Prostate gland (tissue), 2 donors: ENCODE measurements around the gene HIVEP3. TPM values are rescaled to one million over a fixed set of nuclear protein-coding genes. Genes with fewer than 3 reads are reported as not detected.

Experiments used
- DNase-seq: peaks from one replicate; pipeline ENCODE4 v3.0.0-alpha.2; 2019; ENCODE audit warnings: low spot score
- H3K27ac ChIP-seq, 2 donors: fragments of 200-600 bp; sonication (generic); 2 replicates each; pipeline ENCODE4 v1.5.1; 2017 to 2019
- H3K27me3 ChIP-seq: fragments of 200-600 bp; sonication (generic); replicated peaks from 2 replicates; pipeline ENCODE4 v1.5.1; 2019; ENCODE audit not compliant: insufficient read depth
- H3K36me3 ChIP-seq, 2 donors: fragments of 200-600 bp; sonication (generic); 1 replicate in 1 of 2; 2 replicates in 1 of 2; pipeline versions ENCODE4 v1.5.1 to v1.8.1; 2017 to 2019
- H3K4me1 ChIP-seq: fragments of 200-600 bp; sonication (generic); replicated peaks from 2 replicates; pipeline ENCODE4 v1.5.1; 2019
- H3K4me3 ChIP-seq, 2 donors: fragments of 200-600 bp; sonication (generic); 2 replicates each; pipeline ENCODE4 v1.5.1; 2017 to 2019
- H3K9me3 ChIP-seq: fragments of 200-600 bp; sonication (generic); 2 replicates; pipeline ENCODE4 v1.5.1; 2017
- POLR2A ChIP-seq: fragments of 450-650 bp; IDR thresholded peaks from one replicate; pipeline ENCODE4 v1.6.1; 2016; ENCODE audit warnings: antibody characterized with exemption, mild to moderate bottlenecking
- POLR2AphosphoS5 ChIP-seq: sonication (generic); formaldehyde crosslinking; IDR thresholded peaks from one replicate; pipeline ENCODE4 v1.6.1; 2017; ENCODE audit warnings: antibody characterized with exemption
- WGBS: methylation state at CpG from one replicate; pipeline ENCODE4 v1.1.5; 2018; 5-methylcytosine and 5-hydroxymethylcytosine counted together
- intact Hi-C: fragments of 100-400 bp; cut with DNase I; formaldehyde crosslinking; loops from one replicate; pipeline ENCODE4 v1.14.2; 2022
- total RNA-seq, 2 donors: library from RNA; depleted of rRNA; stranded (reverse); fragments of >200 nt; gene quantifications; one replicate each; pipeline ENCODE4 v1.1.0, GENCODE V29; 2016
- TF ChIP-seq, protein P1 (sequence below), 4 experiments: fragments of 200-600 bp in 2 of 4; fragments of 450-650 bp in 2 of 4; sonication (generic) in 2 of 4; IDR thresholded peaks; 1 replicate in 3 of 4; 2 replicates in 1 of 4; pipeline ENCODE4 v1.5.1; 2016 to 2019; ENCODE audit warnings: antibody characterized with exemption in 4 of 4, mild to moderate bottlenecking in 2 of 4, moderate library complexity in 2 of 4

Gene HIVEP3
- total RNA-seq, 2 donors from 2014 or later, result 9.3 to 11.2 TPM

DNA sequence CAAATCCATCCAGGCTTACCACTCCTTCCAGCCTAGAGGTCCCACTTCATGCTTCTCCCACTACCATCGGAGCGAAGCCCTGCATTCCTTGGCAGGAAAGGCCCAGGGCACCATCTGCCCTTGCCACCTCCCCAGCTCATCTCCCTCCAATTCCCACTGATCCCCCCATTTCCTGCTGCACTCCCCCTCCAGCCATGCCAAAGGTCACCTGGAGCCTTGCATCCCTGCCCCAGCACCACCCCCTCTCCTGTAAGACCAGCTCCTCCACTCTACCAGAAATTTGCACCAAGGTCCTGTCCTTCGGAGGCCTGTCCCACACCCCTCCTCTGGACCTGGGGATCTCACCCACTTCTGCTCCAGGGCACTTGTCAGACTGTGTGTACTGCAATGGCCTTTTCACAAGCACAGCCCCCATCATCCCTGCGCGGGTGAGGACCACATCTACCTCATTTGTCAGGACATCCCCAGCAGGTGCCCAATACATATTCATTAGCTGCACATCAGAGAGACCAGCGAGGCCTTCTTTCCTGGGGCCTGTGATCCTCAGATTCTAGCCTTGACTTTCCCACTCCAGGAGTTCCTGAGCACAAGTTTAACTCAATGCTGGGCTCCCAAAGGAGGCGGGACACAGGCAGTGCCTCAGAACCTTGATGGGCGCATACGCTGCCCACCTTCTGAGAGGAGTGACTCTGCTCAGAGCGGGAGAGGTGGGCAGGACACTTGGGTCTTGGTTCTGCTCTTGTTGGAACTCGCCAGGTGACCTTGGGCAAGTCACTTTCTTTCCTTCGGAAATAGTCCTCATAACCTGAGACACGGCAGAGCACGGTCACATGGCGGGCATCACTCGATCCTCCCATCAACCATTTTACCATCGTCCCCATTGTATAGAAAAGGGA is 384.3 kb downstream of the HIVEP3 start:
- Histone ChIP-seq H3K27me3 (no peaks in the 10 kb centered on the region), H3K36me3 (no peaks in the 10 kb centered on the region), H3K4me1 (no peaks in the 10 kb centered on the region), H3K9me3 (no peaks in the 10 kb centered on the region), H3K27ac (no peak overlapping the region), H3K4me3 (no peak overlapping the region)
- DNase-seq, result no peak
- 92% methylated on average over 17 of the region's 17 CpGs for WGBS
- TF ChIP-seq POLR2AphosphoS5 (no peak), POLR2A (no peak)
- TF ChIP-seq, protein P1, sequence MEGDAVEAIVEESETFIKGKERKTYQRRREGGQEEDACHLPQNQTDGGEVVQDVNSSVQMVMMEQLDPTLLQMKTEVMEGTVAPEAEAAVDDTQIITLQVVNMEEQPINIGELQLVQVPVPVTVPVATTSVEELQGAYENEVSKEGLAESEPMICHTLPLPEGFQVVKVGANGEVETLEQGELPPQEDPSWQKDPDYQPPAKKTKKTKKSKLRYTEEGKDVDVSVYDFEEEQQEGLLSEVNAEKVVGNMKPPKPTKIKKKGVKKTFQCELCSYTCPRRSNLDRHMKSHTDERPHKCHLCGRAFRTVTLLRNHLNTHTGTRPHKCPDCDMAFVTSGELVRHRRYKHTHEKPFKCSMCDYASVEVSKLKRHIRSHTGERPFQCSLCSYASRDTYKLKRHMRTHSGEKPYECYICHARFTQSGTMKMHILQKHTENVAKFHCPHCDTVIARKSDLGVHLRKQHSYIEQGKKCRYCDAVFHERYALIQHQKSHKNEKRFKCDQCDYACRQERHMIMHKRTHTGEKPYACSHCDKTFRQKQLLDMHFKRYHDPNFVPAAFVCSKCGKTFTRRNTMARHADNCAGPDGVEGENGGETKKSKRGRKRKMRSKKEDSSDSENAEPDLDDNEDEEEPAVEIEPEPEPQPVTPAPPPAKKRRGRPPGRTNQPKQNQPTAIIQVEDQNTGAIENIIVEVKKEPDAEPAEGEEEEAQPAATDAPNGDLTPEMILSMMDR (IDR thresholded peaks at IDR 0.05), result no peak
- intact Hi-C loops, result no loop called here

GRCh38 chr1:41533731-41534080 is 385.0 kb downstream of the HIVEP3 start:
- 92% methylated on average over 5 of the region's 5 CpGs for WGBS
- H3K27me3 ChIP-seq, result no peaks in the 10 kb centered on the region
- H3K27ac ChIP-seq, result no peak overlapping the region
- H3K9me3 ChIP-seq, result no peaks in the 10 kb centered on the region
- no peaks in the 10 kb centered on the region for H3K36me3 ChIP-seq
- no peak for DNase-seq
- intact Hi-C loops, result no loop called here
- no peaks in the 10 kb centered on the region for H3K4me1 ChIP-seq
- H3K4me3 ChIP-seq, result no peak overlapping the region
- TF ChIP-seq, protein P1 (IDR thresholded peaks at IDR 0.05), result no peak
- no peak for TF ChIP-seq POLR2AphosphoS5
- no peak for TF ChIP-seq POLR2A

DNA sequence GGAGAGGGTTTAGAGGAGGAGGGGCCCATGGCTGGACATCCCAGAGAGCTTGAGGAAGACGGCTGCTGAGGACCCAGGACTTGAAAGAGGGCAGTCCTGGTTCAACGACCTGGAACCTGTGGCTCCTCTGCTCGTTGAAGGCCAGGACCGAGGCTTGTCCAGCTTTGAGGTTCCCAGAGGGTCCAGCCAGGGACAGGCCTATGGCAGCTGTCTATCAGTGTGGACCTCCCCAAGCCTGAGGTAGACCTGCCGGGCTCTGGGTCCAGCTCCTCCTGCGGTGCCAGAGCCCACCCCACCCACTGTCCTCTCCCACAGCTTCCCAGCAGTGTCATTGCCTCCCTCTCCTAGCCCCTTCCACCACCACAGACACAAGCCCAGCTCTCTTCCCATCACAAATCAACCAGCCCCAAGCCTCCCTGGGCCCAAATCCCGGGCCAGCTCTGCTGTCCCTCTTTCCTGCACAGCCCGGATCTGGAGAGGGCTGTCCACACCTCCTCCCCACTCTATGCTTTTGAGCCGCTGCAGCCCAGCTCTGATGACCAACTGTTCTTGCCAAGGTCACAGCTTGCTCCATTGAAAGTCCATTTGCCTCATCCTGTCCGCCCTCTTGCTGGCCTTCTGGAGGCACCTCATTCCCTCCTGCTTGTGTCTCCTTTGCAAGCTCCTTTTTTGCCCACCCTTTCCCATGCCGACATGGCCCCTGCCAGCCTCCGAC is 385.5 kb downstream of the HIVEP3 start:
- intact Hi-C loops, result no loop called here
- TF ChIP-seq POLR2AphosphoS5 (no peak), POLR2A (no peak)
- TF ChIP-seq, protein P1 (IDR thresholded peaks at IDR 0.05), result no peak
- DNase-seq, result no peak
- Histone ChIP-seq H3K4me1 (no peaks in the 10 kb centered on the region), H3K27ac (no peak overlapping the region), H3K4me3 (no peak overlapping the region), H3K9me3 (no peaks in the 10 kb centered on the region), H3K27me3 (no peaks in the 10 kb centered on the region), H3K36me3 (no peaks in the 10 kb centered on the region)
- 91% methylated on average over 12 of the region's 12 CpGs for WGBS

- WGBS, result 94% methylated on average over 8 of the region's 8 CpGs
Observed at GRCh38 chr1:41532206-41532975, 386.3 kb downstream of the HIVEP3 start.

More at GRCh38 chr1:41532206-41532975, 386.3 kb downstream of the HIVEP3 start:
- Histone ChIP-seq H3K27me3 (no peaks in the 10 kb centered on the region), H3K27ac (no peak overlapping the region), H3K9me3 (no peaks in the 10 kb centered on the region), H3K4me1 (no peaks in the 10 kb centered on the region), H3K36me3 (no peaks in the 10 kb centered on the region), H3K4me3 (no peak overlapping the region)
- intact Hi-C loops, result no loop called here
- TF ChIP-seq POLR2AphosphoS5 (no peak), POLR2A (no peak)
- TF ChIP-seq, protein P1 (IDR thresholded peaks at IDR 0.05), result no peak
- DNase-seq, result no peak
